K562 (cell line): ENCODE data around the gene SLC22A23. TPM values are rescaled to one million over a fixed set of nuclear protein-coding genes. Genes with fewer than 3 reads are reported as not detected.
A peak's percentile ranks its signal among the peaks of the same experiment; 100 is the strongest.

Experiments used
- ATAC-seq: fragments of 200-7000 bp; cut with Tn5 transposase; 3 replicates; pipeline ENCODE4 v1.9.1; 2020; ENCODE audit warnings: moderate library complexity
- BruUV-seq: library from RNA; stranded (reverse); fragments of 400-500 nt; replicated peaks from 2 replicates; lab custom pipeline; 2021; lab: Mats Ljungman, UMichigan
- CTCF ChIA-PET: fragments of 300-600 bp; formaldehyde crosslinking; extraction: SDS; loops from one replicate; lab custom pipeline; 2021; ENCODE audit warnings: low intra/inter-chr PET ratio; lab: Yijun Ruan, JAX
- POLR2A ChIA-PET: fragments of 300-600, 350-650 bp; sonication (Branson Sonifier 250); formaldehyde crosslinking; extraction: SDS; loops from one replicate; lab custom pipeline; 2021; ENCODE audit warnings: antibody characterized with exemption, inconsistent platforms; lab: Yijun Ruan, JAX
- DNase-seq, 4 experiments: peaks; one replicate each; pipeline versions ENCODE4 v3.0.0 to v3.0.0-alpha.2; 2011 to 2018; ENCODE audit warnings: low spot score in 3 of 4, mixed read lengths in 3 of 4; ENCODE audit errors: extremely low read depth in 1 of 4
- FAIRE-seq: peaks from 2 replicates; lab custom pipeline; 2011; peaks lifted over from hg19 to GRCh38; lab: Jason Lieb, UNC
- H2AFZ ChIP-seq: 2 replicates; pipeline ENCODE4 v1.6.0; 2011; ENCODE audit warnings: low read depth, low read length, control low read depth, inconsistent platforms
- H3K27ac ChIP-seq: fragments of 200-600 bp; 3 replicates; pipeline ENCODE4 v1.8.0; 2011; ENCODE audit warnings: low read depth, mild to moderate bottlenecking, control low read depth, inconsistent platforms, low read length, moderate library complexity, mixed read lengths; ENCODE audit errors: extremely low read depth
- H3K27me3 ChIP-seq, 2 experiments: fragments of 300-600 bp in 1 of 2; 2 replicates in 1 of 2; 3 replicates in 1 of 2; pipeline versions ENCODE4 v1.6.0 to v1.8.0; 2011; ENCODE audit warnings: inconsistent platforms in 2 of 2, low read length in 2 of 2, mild to moderate bottlenecking in 1 of 2, mixed read lengths in 1 of 2, moderate library complexity in 1 of 2; ENCODE audit not compliant: control insufficient read depth in 2 of 2, insufficient read depth in 2 of 2
- H3K36me3 ChIP-seq: fragments of 300-600 bp; 3 replicates; pipeline ENCODE4 v1.8.0; 2011; ENCODE audit warnings: mild to moderate bottlenecking, low read length, inconsistent platforms; ENCODE audit not compliant: control insufficient read depth, insufficient read depth
- H3K4me1 ChIP-seq, 2 experiments: fragments of 200-600 bp in 1 of 2; replicated peaks in 1 of 2; 2 replicates in 1 of 2; 3 replicates in 1 of 2; pipeline versions ENCODE4 v1.5.1 to v1.8.0; 2011; ENCODE audit warnings: inconsistent platforms in 2 of 2, low read length in 2 of 2, mild to moderate bottlenecking in 1 of 2, mixed read lengths in 1 of 2, moderate library complexity in 1 of 2; ENCODE audit not compliant: control insufficient read depth in 2 of 2, insufficient read depth in 2 of 2
- H3K4me2 ChIP-seq: 2 replicates; pipeline ENCODE4 v1.6.1; 2011; ENCODE audit warnings: low read length, control low read depth, inconsistent platforms, mixed read lengths; ENCODE audit not compliant: insufficient read depth
- H3K4me3 ChIP-seq: fragments of 200-600 bp; sonication (generic), shearing (Covaris generic); 2 replicates; pipeline ENCODE4 v1.5.1; 2016; ENCODE audit warnings: control low read depth, inconsistent platforms
- H3K79me2 ChIP-seq: fragments of 200-600 bp; 3 replicates; pipeline ENCODE4 v1.8.0; 2011; ENCODE audit warnings: low read length, inconsistent platforms; ENCODE audit not compliant: control insufficient read depth, insufficient read depth
- H3K9ac ChIP-seq, 2 experiments: 2 replicates each; pipeline versions ENCODE4 v1.6.0 to v1.6.1; 2011; ENCODE audit warnings: low read depth in 2 of 2, low read length in 2 of 2, control low read depth in 1 of 2, inconsistent platforms in 1 of 2, mild to moderate bottlenecking in 1 of 2, mixed read lengths in 1 of 2; ENCODE audit not compliant: insufficient read depth in 1 of 2
- H3K9me1 ChIP-seq: one replicate; pipeline ENCODE4 v1.6.0; 2011; ENCODE audit warnings: inconsistent platforms, mild to moderate bottlenecking, low read length, moderate library complexity; ENCODE audit not compliant: control insufficient read depth, insufficient read depth
- H3K9me3 ChIP-seq: replicated peaks from 2 replicates; pipeline ENCODE4 v1.5.1; 2011; ENCODE audit warnings: low read depth, low read length, inconsistent platforms; ENCODE audit not compliant: control insufficient read depth, insufficient read depth
- H4K20me1 ChIP-seq: replicated peaks from 2 replicates; pipeline ENCODE4 v1.6.1; 2011; ENCODE audit warnings: low read length, inconsistent platforms, mixed read lengths; ENCODE audit not compliant: control insufficient read depth, insufficient read depth
- BRD9 ChIP-seq: fragments of 450-650 bp; IDR thresholded peaks from 2 replicates; pipeline ENCODE4 v1.6.1; 2018; ENCODE audit warnings: low read depth; ENCODE audit not compliant: partially characterized antibody
- COPS2 ChIP-seq: fragments of 450-650 bp; conservative IDR thresholded peaks from 2 replicates; pipeline ENCODE4 v1.6.1; 2016; ENCODE audit warnings: mild to moderate bottlenecking, moderate library complexity
- CTCF ChIP-seq, 3 experiments: IDR thresholded peaks in 2 of 3; conservative IDR thresholded peaks in 1 of 3; 2 replicates each; pipeline ENCODE4 v1.5.1; 2011 to 2012; ENCODE audit warnings: low read length in 3 of 3, mild to moderate bottlenecking in 3 of 3, control low read depth in 2 of 3, improper control_type of control experiment in 1 of 3, inconsistent platforms in 1 of 3, low read depth in 1 of 3, mixed read lengths in 1 of 3, moderate library complexity in 1 of 3; ENCODE audit not compliant: insufficient read depth in 2 of 3
- NFYB ChIP-seq: IDR thresholded peaks from 2 replicates; pipeline ENCODE4 v1.6.1; 2011; ENCODE audit warnings: mild to moderate bottlenecking, moderate library complexity; ENCODE audit not compliant: insufficient read length; ENCODE audit errors: extremely low read depth
- PCBP2 ChIP-seq: fragments of 200-400 bp; formaldehyde crosslinking; IDR thresholded peaks from 2 replicates; pipeline ENCODE4 v1.6.1; 2018; ENCODE audit warnings: low read length, low read depth, mild to moderate bottlenecking, moderate library complexity; ENCODE audit not compliant: poor library complexity, severe bottlenecking
- RNF219 ChIP-seq: fragments of 250-450 bp; sonication (Bioruptor Pico); IDR thresholded peaks from 2 replicates; pipeline ENCODE4 v1.5.0; 2022; ENCODE audit warnings: mild to moderate bottlenecking
- SMC3 ChIP-seq: conservative IDR thresholded peaks from 2 replicates; pipeline ENCODE4 v1.6.1; 2011; ENCODE audit warnings: low read depth, low read length, improper control_type of control experiment; ENCODE audit not compliant: insufficient read depth
- YBX1 ChIP-seq: fragments of 450-650 bp; IDR thresholded peaks from 2 replicates; pipeline ENCODE4 v1.7.1; 2016; ENCODE audit warnings: mild to moderate bottlenecking
- ZEB2 ChIP-seq: fragments of 450-650 bp; IDR thresholded peaks from 2 replicates; pipeline ENCODE4 v1.6.1; 2016
- ZNF609 ChIP-seq: sonication (generic); formaldehyde crosslinking; IDR thresholded peaks from 2 replicates; pipeline ENCODE4 v1.8.1; 2023; ENCODE audit warnings: missing genetic modification reagents, mild to moderate bottlenecking, borderline replicate concordance
- WGBS: fragments of 100-300 bp; shearing (Covaris generic); methylation state at CpG from one replicate; pipeline ENCODE4 v1.1.6; 2016; ENCODE audit warnings: low coverage, mixed read lengths; ENCODE audit not compliant: insufficient coverage; ENCODE audit errors: missing lambda C conversion rate; 5-methylcytosine and 5-hydroxymethylcytosine counted together
- in situ Hi-C: fragments of 300-500 bp; cut with MboI; formaldehyde crosslinking; loops from 4 replicates; pipeline ENCODE4 v1.15.0; 2018; ENCODE audit warnings: inconsistent platforms, mixed read lengths
- intact Hi-C: fragments of 100-400 bp; cut with micrococcal nuclease; formaldehyde crosslinking; loops from 2 replicates; pipeline ENCODE4 v1.14.2; 2022
- polyA plus RNA-seq, 8 experiments: library from polyadenylated mRNA; depleted of rRNA in 4 of 8; stranded (reverse) in 5 of 8; unstranded in 3 of 8; fragments of >200 nt; fragmentation: Nextera tagmentation in 2 of 8; fragmentation: Illumina TruSeq in 1 of 8; extraction: Ambion mirVana in 2 of 8; extraction: Trizol in 1 of 8; gene quantifications; 2 replicates each; pipeline versions ENCODE4 v1.2.1 to v1.2.3, GENCODE V29; 2011 to 2014; ENCODE audit warnings: inconsistent platforms in 1 of 8, missing spikeins in 1 of 8
- total RNA-seq, 7 experiments: library from RNA; depleted of rRNA in 6 of 7; stranded (reverse); fragments of >200 nt in 6 of 7; fragmentation: Illumina TruSeq in 2 of 7; extraction: Trizol in 2 of 7; gene quantifications; 2 replicates each; pipeline versions ENCODE4 v1.2.1 to v1.2.3, GENCODE V29; 2011 to 2021; ENCODE audit warnings: low replicate concordance in 1 of 7

The SLC22A23 gene
- total and polyA plus RNA-seq, 9 of the 15 experiments (the other 6 are each of a cell fraction or from before 2014, with no cell fraction given) = 0.30 to 8.7 (median 2.5) TPM

GRCh38 chr6:3294921-3295871, 161.7 kb downstream of the SLC22A23 start (continued):
- TF ChIP-seq CTCF (IDR thresholded peaks at IDR 0.05 in 2 of 3, conservative IDR thresholded peaks at IDR 0.05 in 1 of 3; ENCODE audit: insufficient read depth in 2 of 3, low read depth in 1 of 3, low read length in 3 of 3) (peak; percentile 32 to 45 (median 37); a peak in 5 of 6 replicates), BRD9 (no peak)
- TF ChIP-seq, all 486 proteins: peak for 6

- no peak overlapping the region for H3K4me3 ChIP-seq
- ATAC-seq (no peak), DNase-seq (no peak), FAIRE-seq (no peak)
- no peaks in the 10 kb centered on the region for H3K9me3 ChIP-seq
- H3K4me2 ChIP-seq = no peak overlapping the region
- intact Hi-C loops (no loop called here), in situ Hi-C loops (no loop called here)
- WGBS = 70% methylated on average over 8 of the region's 8 CpGs
- ChIA-PET CTCF (no interaction called here), POLR2A (no interaction called here)
- no peak overlapping the region for H2AFZ ChIP-seq
- H3K4me1 ChIP-seq = peaks cover 27 to 31% of the 10 kb centered on the region in 2 experiments
- BruUV-seq = no TSS peak
- H3K79me2 ChIP-seq = no peaks in the 10 kb centered on the region
- H3K9ac ChIP-seq = no peak overlapping the region
- H3K27ac ChIP-seq = no peak overlapping the region
- H3K27me3 ChIP-seq = no peaks in the 10 kb centered on the region
- H3K9me1 ChIP-seq = no peaks in the 10 kb centered on the region
- no peaks in the 10 kb centered on the region for H4K20me1 ChIP-seq
- H3K36me3 ChIP-seq = no peaks in the 10 kb centered on the region
- TF ChIP-seq YBX1 = no peak
- TF ChIP-seq RNF219 (CRISPR knock-in tag) = no peak
- no peak for TF ChIP-seq PCBP2
- TF ChIP-seq SMC3 = no peak
- TF ChIP-seq COPS2 = no peak
- TF ChIP-seq ZEB2 = no peak
- TF ChIP-seq ZNF609 (CRISPR knock-in tag) = no peak
- TF ChIP-seq NFYB = no peak
Observed at GRCh38 chr6:3294396-3294795, 162.5 kb downstream of the SLC22A23 start.
